Fibroblast of gingiva (primary cell): ENCODE results near the gene LCE2A.

Experiments used
- DNase-seq: peaks from one replicate; pipeline ENCODE4 v3.0.0-alpha.2; 2011; ENCODE audit warnings: low read depth

Gene LCE2A

DNA sequence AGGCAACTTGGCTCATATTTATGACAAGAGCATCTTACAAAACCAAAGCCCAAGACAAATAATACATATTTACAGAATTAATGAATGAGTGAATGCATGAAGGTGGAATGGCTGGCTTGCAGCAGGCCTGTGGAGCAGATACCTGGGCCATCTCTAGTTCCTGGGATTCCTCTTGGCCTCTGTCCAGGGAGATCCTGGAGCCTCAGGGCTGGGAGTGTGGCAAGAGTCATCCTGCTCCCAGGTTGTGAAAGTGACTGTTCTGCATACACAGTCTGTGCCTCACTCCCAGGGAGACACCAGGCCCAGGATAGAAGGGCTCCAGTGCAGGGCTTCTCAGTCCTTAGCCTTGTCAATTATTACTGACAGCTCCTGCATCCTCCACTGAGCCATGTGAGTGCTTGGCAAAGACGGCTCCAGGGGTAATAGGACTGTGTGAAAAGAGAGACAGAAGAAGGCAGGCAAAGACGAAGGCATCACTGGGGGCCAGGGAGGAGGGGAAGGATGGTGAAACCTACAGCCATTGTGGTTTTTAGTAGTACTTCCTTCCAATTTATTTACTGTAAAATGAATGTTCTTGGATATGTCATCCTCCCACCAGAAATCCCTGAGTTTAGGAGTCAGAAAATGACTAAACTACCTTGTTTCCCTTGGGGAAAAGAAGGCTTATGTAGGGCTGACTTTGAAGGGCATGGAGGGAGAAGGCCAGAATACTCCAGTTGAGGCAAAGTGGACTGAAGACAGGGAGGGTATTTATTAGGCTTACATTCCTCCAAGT lies 45.4 kb downstream of the LCE2A start:
- DNase-seq, result no peak

DNA sequence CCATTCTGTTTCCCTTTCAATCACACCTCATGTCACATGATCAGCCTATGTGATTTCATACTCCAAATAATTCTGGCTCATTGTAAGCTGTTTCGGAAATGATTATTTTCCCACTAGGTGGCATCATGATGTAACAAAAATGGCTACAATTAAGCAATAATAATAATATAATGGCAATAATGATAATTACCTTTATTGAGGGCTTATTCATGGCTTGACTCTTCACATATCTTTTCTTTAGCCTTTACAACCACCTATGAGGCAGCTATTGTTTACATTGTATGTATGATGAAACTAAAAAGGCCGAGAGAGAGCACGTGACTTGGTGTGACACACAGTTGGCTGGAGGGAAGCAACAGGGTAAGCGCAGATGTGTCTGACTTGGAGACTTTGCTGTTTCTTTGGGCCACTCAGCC lies 47.2 kb downstream of the LCE2A start:
- peak; percentile 12 for DNase-seq

- no peak for DNase-seq
Measured at GRCh38 chr1:152745765-152746444, 47.8 kb downstream of the LCE2A start.

DNA sequence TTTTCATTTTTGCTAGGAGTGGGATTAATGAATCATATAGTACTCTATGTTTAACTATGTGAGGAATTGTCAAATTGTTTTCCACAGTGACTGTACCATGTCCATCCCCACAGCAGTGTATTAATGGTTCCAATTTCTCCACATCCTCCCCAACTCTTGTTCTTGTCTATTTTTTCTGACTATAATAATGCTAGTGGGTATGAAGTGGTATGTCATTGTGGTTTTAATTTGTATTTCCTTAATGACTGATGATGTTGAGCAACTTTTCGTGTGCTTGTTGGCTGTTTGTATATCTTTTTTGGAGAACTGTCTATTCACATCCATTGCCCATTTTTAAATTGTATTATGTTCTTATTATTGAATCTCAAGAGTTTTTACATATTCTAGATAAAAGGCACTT lies 49.7 kb downstream of the LCE2A start:
- DNase-seq, result no peak
